Measurements from ENCODE around the gene HECW1.
"Not testable (repeated sequence)": the region's sequence is repeated elsewhere in the genome, so short reads cannot be mapped to it uniquely, and the experiment has no call there.

Gene HECW1

GRCh38 chr7:43314379-43315158 is 202.1 kb downstream of the HECW1 start:
- DNase-seq: no peak

GRCh38 chr7:43317075-43317474 is 204.6 kb downstream of the HECW1 start:
- no peak for DNase-seq

- no peak for DNase-seq
These were observed 205.8 kb downstream of the HECW1 start for GRCh38 chr7:43318188-43318770.

GRCh38 chr7:43325595-43325994 is 213.1 kb downstream of the HECW1 start:
- no peak for DNase-seq

GRCh38 chr7:43328336-43328735 is 215.9 kb downstream of the HECW1 start:
- no peak for DNase-seq

- no peak for DNase-seq
These were observed 216.4 kb downstream of the HECW1 start for GRCh38 chr7:43328785-43329380.

GRCh38 chr7:43332193-43332796 is 219.8 kb downstream of the HECW1 start:
- DNase-seq: no peak

GRCh38 chr7:43337191-43337590 is 224.7 kb downstream of the HECW1 start:
- no peak for DNase-seq

- DNase-seq: no peak
These were observed 225.4 kb downstream of the HECW1 start for GRCh38 chr7:43337811-43338210.

GRCh38 chr7:43341132-43341531 is 228.7 kb downstream of the HECW1 start:
- DNase-seq: no peak

GRCh38 chr7:43343417-43343816 is 231.0 kb downstream of the HECW1 start:
- DNase-seq: not testable (repeated sequence)

- not testable (repeated sequence) for DNase-seq
These were observed 233.2 kb downstream of the HECW1 start for GRCh38 chr7:43345696-43346095.

GRCh38 chr7:43351683-43352082 is 239.2 kb downstream of the HECW1 start:
- no peak for DNase-seq

- no peak for DNase-seq
These were observed 241.5 kb downstream of the HECW1 start for GRCh38 chr7:43353902-43354301.

GRCh38 chr7:43362652-43363034 is 250.2 kb downstream of the HECW1 start:
- DNase-seq: peak; percentile 23

GRCh38 chr7:43363035-43363791 is 250.8 kb downstream of the HECW1 start:
- DNase-seq: peak; percentile 68

GRCh38 chr7:43364391-43364790 is 251.9 kb downstream of the HECW1 start:
- no peak for DNase-seq

GRCh38 chr7:43372676-43373355 is 260.4 kb downstream of the HECW1 start:
- DNase-seq: no peak

GRCh38 chr7:43377196-43377960 is 264.9 kb downstream of the HECW1 start:
- no peak for DNase-seq

- DNase-seq: no peak
These were observed 266.8 kb downstream of the HECW1 start for GRCh38 chr7:43379210-43379609.

- no peak for DNase-seq
These were observed 272.3 kb downstream of the HECW1 start for GRCh38 chr7:43384616-43385308.

All from HCEC 1CT (cell line).